Endometrial microvascular endothelial cells (primary cell): ENCODE results near the gene GSDMA. TPM values are rescaled to one million over a fixed set of nuclear protein-coding genes. Genes with fewer than 3 reads are reported as not detected.
"Not testable (repeated sequence)": the region's sequence is repeated elsewhere in the genome, so short reads cannot be mapped to it uniquely, and the experiment has no call there.

Experiments used
- in situ Hi-C: cut with HindIII; loops from 2 replicates; pipeline ENCODE4 v1.10.0; 2017; ENCODE audit warnings: low sequenced_read_pairs, low pct_unique_long_range_greater_than_20kb; ENCODE audit errors: inconsistent ontology term
- total RNA-seq: library from RNA; depleted of rRNA; stranded (reverse); fragments of >200 nt; gene quantifications from one replicate; pipeline ENCODE4 v1.2.3, GENCODE V29; 2015; ENCODE audit errors: inconsistent ontology term

GSDMA gene
- total RNA-seq, 1 donor from 2014 or later: not detected

GRCh38 chr17:39979893-39980350, 17.1 kb downstream of the GSDMA start:
- in situ Hi-C loops: no loop called here

DNA sequence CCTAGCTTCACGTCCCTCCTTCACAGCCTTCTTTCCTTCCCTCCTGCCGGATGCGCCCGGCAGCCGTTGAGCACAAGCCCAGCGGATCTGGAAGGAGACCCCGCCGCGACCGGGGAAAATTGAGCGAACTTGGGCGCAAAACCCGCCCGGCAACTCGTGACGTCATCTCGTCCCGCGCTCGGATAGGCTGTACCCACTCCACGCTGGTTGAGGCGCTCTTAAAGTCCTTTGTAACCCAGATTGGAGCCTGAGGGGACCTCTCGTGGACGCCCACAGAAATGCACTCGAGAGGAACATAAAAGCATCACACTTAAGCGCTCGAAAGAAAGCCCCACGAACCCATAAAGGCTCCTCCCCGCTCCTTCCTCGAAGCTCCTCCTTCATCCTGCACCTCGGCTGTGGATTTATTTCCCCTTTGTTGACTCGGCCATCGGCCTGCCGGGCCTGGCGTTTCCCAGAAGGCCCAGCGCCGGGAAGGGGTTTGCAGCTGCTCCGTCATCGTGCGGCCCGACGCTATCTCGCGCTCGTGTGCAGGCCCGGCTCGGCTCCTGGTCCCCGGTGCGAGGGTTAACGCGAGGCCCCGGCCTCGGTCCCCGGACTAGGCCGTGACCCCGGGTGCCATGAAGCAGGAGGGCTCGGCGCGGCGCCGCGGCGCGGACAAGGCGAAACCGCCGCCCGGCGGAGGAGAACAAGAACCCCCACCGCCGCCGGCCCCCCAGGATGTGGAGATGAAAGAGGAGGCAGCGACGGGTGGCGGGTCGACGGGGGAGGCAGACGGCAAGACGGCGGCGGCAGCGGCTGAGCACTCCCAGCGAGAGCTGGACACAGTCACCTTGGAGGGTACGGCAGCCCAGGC, 17.8 kb downstream of the GSDMA start, which contains the start of gene PSMD3:
TSS of gene PSMD3 (plus strand) at position 457 of the 856 bp plus-strand sequence. CDS start at position 621, 164 bp downstream.
- in situ Hi-C loops: no loop called here

GRCh38 chr17:39981207-39981741, 18.5 kb downstream of the GSDMA start:
- in situ Hi-C loops: no loop called here

- in situ Hi-C loops: no loop called here
Measured at GRCh38 chr17:39981766-39982375, 19.1 kb downstream of the GSDMA start.

DNA sequence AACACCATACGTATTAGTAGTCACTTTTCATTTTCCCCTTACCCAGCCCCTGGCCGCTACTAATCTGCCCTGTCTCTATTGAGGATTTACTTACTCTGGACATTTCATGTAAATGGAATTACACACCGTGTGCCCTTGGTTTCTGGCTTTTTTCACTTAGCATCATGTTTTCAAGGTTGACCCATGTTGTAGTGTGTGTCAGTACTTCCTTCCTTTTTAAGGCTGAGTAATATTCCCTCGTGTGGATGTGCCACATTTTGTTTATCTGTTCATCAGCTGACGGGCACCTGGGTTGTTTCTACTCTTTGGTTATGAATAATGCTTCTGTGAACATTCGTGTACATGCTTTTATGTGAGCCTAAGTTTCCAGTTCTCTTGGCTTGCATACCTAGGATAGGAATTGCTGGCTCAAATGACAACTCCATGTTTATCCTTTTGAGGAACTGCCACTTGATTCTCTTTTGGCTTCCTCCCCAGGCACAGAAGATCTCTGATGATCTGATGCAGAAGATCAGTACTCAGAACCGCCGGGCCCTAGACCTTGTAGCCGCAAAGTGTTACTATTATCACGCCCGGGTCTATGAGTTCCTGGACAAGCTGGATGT, 25.5 kb downstream of the GSDMA start:
- in situ Hi-C loops: no loop called here

DNA sequence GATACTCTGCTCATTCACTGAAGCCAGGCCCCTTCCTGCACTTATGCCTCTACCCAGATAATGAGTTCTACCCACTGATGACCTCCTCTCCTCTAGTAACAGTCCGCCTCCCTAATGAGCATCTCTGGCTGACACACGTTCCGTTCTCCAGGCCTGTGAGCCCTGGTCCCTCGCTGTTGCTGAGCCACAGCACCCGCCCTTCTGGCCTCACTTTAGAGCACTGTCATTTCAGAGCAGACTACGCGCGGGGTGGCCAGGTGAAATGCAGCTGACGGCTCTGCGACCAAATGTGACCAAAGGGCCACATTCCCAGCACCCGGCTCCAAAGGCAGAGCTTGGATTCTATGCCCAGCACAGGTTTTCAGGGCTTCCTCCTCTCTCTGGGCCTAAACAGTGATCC, 31.6 kb downstream of the GSDMA start:
- in situ Hi-C loops: no loop called here

GRCh38 chr17:39995438-39995837, 32.6 kb downstream of the GSDMA start:
- in situ Hi-C loops: no loop called here

GRCh38 chr17:39996162-39996561, 33.4 kb downstream of the GSDMA start:
- in situ Hi-C loops: no loop called here

DNA sequence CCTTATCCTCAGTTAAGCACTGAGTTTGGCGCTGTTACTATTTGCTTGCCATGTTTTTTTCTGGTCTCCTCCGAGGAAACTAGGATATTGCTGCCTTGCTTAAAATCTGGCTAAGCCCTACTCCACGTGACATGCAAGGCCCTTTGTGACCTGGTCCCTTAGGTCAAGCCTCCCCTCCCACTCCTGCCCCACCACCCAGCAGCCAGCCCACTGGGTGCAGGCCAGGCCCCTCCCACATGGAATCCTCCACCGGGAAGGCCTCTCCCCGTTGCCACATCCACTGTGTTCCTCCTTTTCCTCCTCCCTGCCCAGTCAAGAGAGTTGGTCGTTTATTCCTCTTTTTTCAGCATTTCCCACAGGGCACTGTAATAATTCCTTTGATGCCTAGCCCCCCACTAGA, 34.0 kb downstream of the GSDMA start:
- in situ Hi-C loops: no loop called here

DNA sequence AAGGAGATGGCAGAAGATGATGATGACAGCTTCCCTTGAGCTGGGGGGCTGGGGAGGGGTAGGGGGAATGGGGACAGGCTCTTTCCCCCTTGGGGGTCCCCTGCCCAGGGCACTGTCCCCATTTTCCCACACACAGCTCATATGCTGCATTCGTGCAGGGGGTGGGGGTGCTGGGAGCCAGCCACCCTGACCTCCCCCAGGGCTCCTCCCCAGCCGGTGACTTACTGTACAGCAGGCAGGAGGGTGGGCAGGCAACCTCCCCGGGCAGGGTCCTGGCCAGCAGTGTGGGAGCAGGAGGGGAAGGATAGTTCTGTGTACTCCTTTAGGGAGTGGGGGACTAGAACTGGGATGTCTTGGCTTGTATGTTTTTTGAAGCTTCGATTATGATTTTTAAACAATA, 34.7 kb downstream of the GSDMA start:
- in situ Hi-C loops: no loop called here

DNA sequence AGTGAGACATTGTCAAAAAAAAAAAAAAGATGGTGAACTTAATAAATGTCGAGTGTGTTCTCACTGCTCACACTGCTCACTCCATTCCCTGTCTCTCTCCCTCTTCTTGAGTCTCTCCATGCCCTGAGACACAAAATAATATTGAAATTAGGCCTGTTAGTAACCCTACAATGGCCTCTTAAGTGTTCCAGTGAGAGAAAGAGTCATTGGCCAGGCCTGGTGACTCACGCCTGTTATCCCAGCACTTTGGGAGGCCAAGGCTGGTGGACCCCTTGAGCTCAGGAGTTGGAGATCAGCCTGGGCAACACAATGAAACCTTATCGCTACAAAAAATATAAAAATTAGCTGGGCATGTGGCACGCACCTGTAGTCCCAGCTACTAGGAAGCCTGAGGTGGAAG, 36.3 kb downstream of the GSDMA start:
- in situ Hi-C loops: no loop called here

- in situ Hi-C loops: no loop called here
Measured at GRCh38 chr17:40000161-40000560, 37.4 kb downstream of the GSDMA start.

GRCh38 chr17:40001335-40001734, 38.5 kb downstream of the GSDMA start:
- in situ Hi-C loops: not testable (repeated sequence)

GRCh38 chr17:40004072-40004471, 41.3 kb downstream of the GSDMA start:
- in situ Hi-C loops: no loop called here

GRCh38 chr17:40004712-40005111, 41.9 kb downstream of the GSDMA start:
- in situ Hi-C loops: no loop called here

GRCh38 chr17:40005520-40005919, 42.7 kb downstream of the GSDMA start:
- in situ Hi-C loops: no loop called here

DNA sequence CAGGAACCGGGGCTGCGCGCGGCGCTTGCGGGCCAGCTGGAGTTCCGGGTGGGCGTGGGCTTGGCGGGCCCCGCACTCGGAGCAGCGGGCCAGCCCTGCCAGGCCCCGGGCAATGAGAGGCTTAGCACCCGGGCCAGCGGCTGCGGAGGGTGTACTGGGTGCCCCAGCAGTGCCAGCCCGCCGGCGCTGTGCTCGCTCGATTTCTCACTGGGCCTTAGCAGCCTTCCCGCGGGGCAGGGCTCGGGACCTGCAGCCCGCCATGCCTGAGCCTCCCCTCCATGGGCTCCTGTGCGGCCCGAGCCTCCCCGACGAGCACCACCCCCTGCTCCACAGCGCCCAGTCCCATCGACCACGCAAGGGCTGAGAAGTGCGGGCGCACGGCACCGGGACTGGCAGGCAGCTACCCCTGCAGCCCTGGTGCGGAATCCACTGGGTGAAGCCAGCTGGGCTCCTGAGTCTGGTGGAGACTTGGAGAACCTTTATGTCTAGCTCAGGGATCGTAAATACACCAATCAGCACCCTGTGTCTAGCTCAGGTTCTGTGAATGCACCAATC, 48.2 kb downstream of the GSDMA start:
- in situ Hi-C loops: not testable (repeated sequence)

GRCh38 chr17:40012017-40012647, 49.3 kb downstream of the GSDMA start:
- in situ Hi-C loops: not testable (repeated sequence)
